Measurements from ENCODE around the gene CNTNAP4.

Gene CNTNAP4

DNA sequence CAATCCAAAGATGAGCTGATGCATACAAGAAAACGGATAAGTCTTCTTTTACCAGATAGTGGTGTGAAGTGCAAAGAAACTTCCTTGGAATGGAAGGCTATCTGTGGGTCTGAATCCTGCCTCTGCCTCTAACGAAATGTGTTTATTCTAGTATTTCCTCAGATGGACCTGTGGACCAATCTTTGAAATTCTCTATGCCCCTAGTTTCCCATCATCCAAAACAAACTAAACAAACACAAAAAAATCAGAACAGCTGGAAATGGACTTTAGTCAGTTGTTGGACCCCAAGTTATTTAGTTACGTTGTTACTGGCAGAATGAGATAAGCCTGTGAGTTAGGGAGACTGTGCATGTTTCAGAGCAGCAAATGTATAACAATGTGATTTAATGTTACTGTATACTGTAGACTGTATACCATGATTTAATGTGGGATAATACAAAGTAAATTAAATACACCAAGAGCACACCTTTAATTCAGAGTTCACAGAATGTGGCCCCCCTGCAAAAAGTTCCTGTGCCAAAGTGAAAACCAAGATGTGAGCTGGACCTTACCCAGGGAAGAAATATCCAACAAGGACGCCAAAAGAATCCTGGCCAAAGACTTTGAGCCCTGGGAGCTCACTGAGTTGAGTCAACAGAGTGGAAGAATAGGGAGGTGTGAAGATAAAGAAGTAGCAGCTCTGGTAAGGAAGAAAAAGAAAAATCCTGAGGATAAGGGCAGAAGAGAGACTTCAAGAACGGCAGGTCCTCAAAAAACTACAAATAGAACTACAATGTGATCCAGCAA lies 255.2 kb downstream of the CNTNAP4 start:
- Histone ChIP-seq H4K91ac (ENCODE audit: low read depth, low read length, poor library complexity) (no peak overlapping the region), H3K9me3 (replicated peaks in 1 of 2; ENCODE audit: control insufficient read depth in 2 of 2, insufficient read depth in 1 of 2, low read depth in 1 of 2, low read length in 2 of 2) (no peaks in the 10 kb centered on the region), H3K4me2 (ENCODE audit: insufficient read depth, low read length, poor library complexity, severe bottlenecking) (no peak overlapping the region), H2BK120ac (ENCODE audit: low read depth, low read length) (no peak overlapping the region), H3K36me3 (replicated peaks in 1 of 2; ENCODE audit: control insufficient read depth in 2 of 2, insufficient read depth in 2 of 2, low read length in 2 of 2) (no peaks in the 10 kb centered on the region), H3K27ac (replicated peaks; ENCODE audit: low read length) (no peak overlapping the region), H3K9ac (ENCODE audit: low read depth, low read length, poor library complexity) (no peak overlapping the region), H4K8ac (ENCODE audit: low read depth, low read length) (no peak overlapping the region), H2AFZ (ENCODE audit: low read length) (no peak overlapping the region), H3K4me3 (ENCODE audit: low read length in 2 of 2) (no peak overlapping the region), H3K23ac (ENCODE audit: low read depth, low read length, poor library complexity) (no peak overlapping the region), H2BK12ac (ENCODE audit: low read length) (no peak overlapping the region), H2AK5ac (ENCODE audit: low read depth, low read length) (no peak overlapping the region), H3K27me3 (ENCODE audit: control insufficient read depth in 3 of 3, insufficient read depth in 3 of 3, low read depth in 1 of 3, low read length in 3 of 3) (no peaks in the 10 kb centered on the region), H3K18ac (ENCODE audit: low read length) (no peak overlapping the region), H2BK5ac (ENCODE audit: low read length) (no peak overlapping the region), H3K14ac (ENCODE audit: low read length) (no peak overlapping the region), H3K4ac (ENCODE audit: low read length) (no peak overlapping the region), H3K79me1 (ENCODE audit: low read depth, low read length) (no peaks in the 10 kb centered on the region), H3K4me1 (ENCODE audit: control insufficient read depth in 2 of 2, insufficient read depth in 1 of 2, low read depth in 1 of 2, low read length in 2 of 2) (no peaks in the 10 kb centered on the region), H2BK15ac (ENCODE audit: low read length) (no peak overlapping the region)
- DNase-seq (ENCODE audit: low spot score): no peak
- no CpG with 5 or more reads among the region's 5 CpGs for WGBS, 2 donors (ENCODE audit: extremely low coverage in 2 of 2, insufficient read length in 2 of 2, insufficient replicate concordance in 1 of 2)

GRCh38 chr16:76539609-76540008 lies 262.4 kb downstream of the CNTNAP4 start:
- no peak overlapping the region for H4K91ac ChIP-seq (ENCODE audit: low read depth, low read length, poor library complexity)
- no peak overlapping the region for H3K9ac ChIP-seq (ENCODE audit: low read depth, low read length, poor library complexity)
- no peaks in the 10 kb centered on the region for H3K36me3 ChIP-seq (replicated peaks in 1 of 2; ENCODE audit: control insufficient read depth in 2 of 2, insufficient read depth in 2 of 2, low read length in 2 of 2)
- H3K4me1 ChIP-seq (ENCODE audit: control insufficient read depth in 2 of 2, insufficient read depth in 1 of 2, low read depth in 1 of 2, low read length in 2 of 2): no peaks in the 10 kb centered on the region
- H2BK12ac ChIP-seq (ENCODE audit: low read length): no peak overlapping the region
- no peak overlapping the region for H3K4me3 ChIP-seq (ENCODE audit: low read length in 2 of 2)
- H2BK15ac ChIP-seq (ENCODE audit: low read length): no peak overlapping the region
- H3K4ac ChIP-seq (ENCODE audit: low read length): no peak overlapping the region
- no peak overlapping the region for H3K18ac ChIP-seq (ENCODE audit: low read length)
- no peaks in the 10 kb centered on the region for H3K27me3 ChIP-seq (ENCODE audit: control insufficient read depth in 3 of 3, insufficient read depth in 3 of 3, low read depth in 1 of 3, low read length in 3 of 3)
- H4K8ac ChIP-seq (ENCODE audit: low read depth, low read length): no peak overlapping the region
- no peak overlapping the region for H2AFZ ChIP-seq (ENCODE audit: low read length)
- H2AK5ac ChIP-seq (ENCODE audit: low read depth, low read length): no peak overlapping the region
- no peak overlapping the region for H3K14ac ChIP-seq (ENCODE audit: low read length)
- H3K4me2 ChIP-seq (ENCODE audit: insufficient read depth, low read length, poor library complexity, severe bottlenecking): no peak overlapping the region
- H3K79me1 ChIP-seq (ENCODE audit: low read depth, low read length): no peaks in the 10 kb centered on the region
- H3K23ac ChIP-seq (ENCODE audit: low read depth, low read length, poor library complexity): no peak overlapping the region
- DNase-seq (ENCODE audit: low spot score): no peak
- H3K9me3 ChIP-seq (replicated peaks in 1 of 2; ENCODE audit: control insufficient read depth in 2 of 2, insufficient read depth in 1 of 2, low read depth in 1 of 2, low read length in 2 of 2): no peaks in the 10 kb centered on the region
- no peak overlapping the region for H3K27ac ChIP-seq (replicated peaks; ENCODE audit: low read length)
- no CpG with 5 or more reads among the region's 3 CpGs for WGBS, 2 donors (ENCODE audit: extremely low coverage in 2 of 2, insufficient read length in 2 of 2, insufficient replicate concordance in 1 of 2)
- H2BK120ac ChIP-seq (ENCODE audit: low read depth, low read length): no peak overlapping the region
- no peak overlapping the region for H2BK5ac ChIP-seq (ENCODE audit: low read length)

GRCh38 chr16:76541070-76541469 lies 263.9 kb downstream of the CNTNAP4 start:
- Histone ChIP-seq H3K4me2 (ENCODE audit: insufficient read depth, low read length, poor library complexity, severe bottlenecking) (no peak overlapping the region), H3K14ac (ENCODE audit: low read length) (no peak overlapping the region), H3K9ac (ENCODE audit: low read depth, low read length, poor library complexity) (no peak overlapping the region), H3K4ac (ENCODE audit: low read length) (no peak overlapping the region), H2AFZ (ENCODE audit: low read length) (no peak overlapping the region), H3K9me3 (replicated peaks in 1 of 2; ENCODE audit: control insufficient read depth in 2 of 2, insufficient read depth in 1 of 2, low read depth in 1 of 2, low read length in 2 of 2) (no peaks in the 10 kb centered on the region), H2BK15ac (ENCODE audit: low read length) (no peak overlapping the region), H3K4me1 (ENCODE audit: control insufficient read depth in 2 of 2, insufficient read depth in 1 of 2, low read depth in 1 of 2, low read length in 2 of 2) (no peaks in the 10 kb centered on the region), H2BK5ac (ENCODE audit: low read length) (no peak overlapping the region), H3K27ac (replicated peaks; ENCODE audit: low read length) (no peak overlapping the region), H3K36me3 (replicated peaks in 1 of 2; ENCODE audit: control insufficient read depth in 2 of 2, insufficient read depth in 2 of 2, low read length in 2 of 2) (no peaks in the 10 kb centered on the region), H3K4me3 (ENCODE audit: low read length in 2 of 2) (no peak overlapping the region), H3K27me3 (ENCODE audit: control insufficient read depth in 3 of 3, insufficient read depth in 3 of 3, low read depth in 1 of 3, low read length in 3 of 3) (no peaks in the 10 kb centered on the region), H2AK5ac (ENCODE audit: low read depth, low read length) (no peak overlapping the region), H4K8ac (ENCODE audit: low read depth, low read length) (no peak overlapping the region), H3K23ac (ENCODE audit: low read depth, low read length, poor library complexity) (no peak overlapping the region), H2BK120ac (ENCODE audit: low read depth, low read length) (no peak overlapping the region), H3K18ac (ENCODE audit: low read length) (no peak overlapping the region), H3K79me1 (ENCODE audit: low read depth, low read length) (no peaks in the 10 kb centered on the region), H4K91ac (ENCODE audit: low read depth, low read length, poor library complexity) (no peak overlapping the region), H2BK12ac (ENCODE audit: low read length) (no peak overlapping the region)
- DNase-seq (ENCODE audit: low spot score): no peak
- WGBS, 2 donors (ENCODE audit: extremely low coverage in 2 of 2, insufficient read length in 2 of 2, insufficient replicate concordance in 1 of 2): no CpG with 5 or more reads among the region's 1 CpG

- no peak overlapping the region for H3K27ac ChIP-seq (replicated peaks; ENCODE audit: low read length)
- no peaks in the 10 kb centered on the region for H3K27me3 ChIP-seq (ENCODE audit: control insufficient read depth in 3 of 3, insufficient read depth in 3 of 3, low read depth in 1 of 3, low read length in 3 of 3)
- H3K18ac ChIP-seq (ENCODE audit: low read length): no peak overlapping the region
- H3K4me2 ChIP-seq (ENCODE audit: insufficient read depth, low read length, poor library complexity, severe bottlenecking): no peak overlapping the region
- H3K79me1 ChIP-seq (ENCODE audit: low read depth, low read length): no peaks in the 10 kb centered on the region
- H3K4me3 ChIP-seq (ENCODE audit: low read length in 2 of 2): no peak overlapping the region
- no peak overlapping the region for H3K23ac ChIP-seq (ENCODE audit: low read depth, low read length, poor library complexity)
- no peak overlapping the region for H2BK5ac ChIP-seq (ENCODE audit: low read length)
- no peak for DNase-seq (ENCODE audit: low spot score)
- H3K4ac ChIP-seq (ENCODE audit: low read length): no peak overlapping the region
- H2BK15ac ChIP-seq (ENCODE audit: low read length): no peak overlapping the region
- no peaks in the 10 kb centered on the region for H3K4me1 ChIP-seq (ENCODE audit: control insufficient read depth in 2 of 2, insufficient read depth in 1 of 2, low read depth in 1 of 2, low read length in 2 of 2)
- no peak overlapping the region for H4K8ac ChIP-seq (ENCODE audit: low read depth, low read length)
- no peak overlapping the region for H4K91ac ChIP-seq (ENCODE audit: low read depth, low read length, poor library complexity)
- H2AK5ac ChIP-seq (ENCODE audit: low read depth, low read length): no peak overlapping the region
- no CpG with 5 or more reads among the region's 2 CpGs for WGBS, 2 donors (ENCODE audit: extremely low coverage in 2 of 2, insufficient read length in 2 of 2, insufficient replicate concordance in 1 of 2)
- no peak overlapping the region for H2BK120ac ChIP-seq (ENCODE audit: low read depth, low read length)
- no peak overlapping the region for H2AFZ ChIP-seq (ENCODE audit: low read length)
- H3K36me3 ChIP-seq (replicated peaks in 1 of 2; ENCODE audit: control insufficient read depth in 2 of 2, insufficient read depth in 2 of 2, low read length in 2 of 2): no peaks in the 10 kb centered on the region
- no peaks in the 10 kb centered on the region for H3K9me3 ChIP-seq (replicated peaks in 1 of 2; ENCODE audit: control insufficient read depth in 2 of 2, insufficient read depth in 1 of 2, low read depth in 1 of 2, low read length in 2 of 2)
- no peak overlapping the region for H2BK12ac ChIP-seq (ENCODE audit: low read length)
- no peak overlapping the region for H3K9ac ChIP-seq (ENCODE audit: low read depth, low read length, poor library complexity)
- no peak overlapping the region for H3K14ac ChIP-seq (ENCODE audit: low read length)
Observed at GRCh38 chr16:76565542-76565941, 288.3 kb downstream of the CNTNAP4 start.

All from neuronal stem cell (in vitro differentiated cells).